GM10248 (cell line): ENCODE measurements around the gene SLX9.

Experiments
- CTCF ChIA-PET: fragments of 300-600 bp; sonication (Branson Sonifier 250); formaldehyde crosslinking; extraction: SDS; loops from one replicate; lab custom pipeline; 2021; ENCODE audit warnings: antibody characterized with exemption; lab: Yijun Ruan, JAX
- POLR2A ChIA-PET: fragments of 350-650 bp; sonication (Branson Sonifier 250); formaldehyde crosslinking; extraction: SDS; loops from one replicate; lab custom pipeline; 2020; ENCODE audit warnings: antibody characterized with exemption; lab: Yijun Ruan, JAX
- DNase-seq: peaks from one replicate; pipeline ENCODE4 v3.0.0; 2012; ENCODE audit errors: extremely low spot score
- CTCF ChIP-seq: IDR thresholded peaks from 2 replicates; pipeline ENCODE4 v1.5.1; 2012; ENCODE audit warnings: mild to moderate bottlenecking, low read depth; ENCODE audit errors: extremely low read depth, missing control alignments, control extremely low read depth

Gene SLX9

GRCh38 chr21:45001134-45002095, 61.6 kb downstream of the SLX9 start:
- no peak for TF ChIP-seq CTCF
- CTCF ChIA-PET: no interaction called here
- POLR2A ChIA-PET: no interaction called here
- no peak for DNase-seq

GRCh38 chr21:45002381-45003204, 62.8 kb downstream of the SLX9 start:
- no peak for DNase-seq
- no peak for TF ChIP-seq CTCF
- ChIA-PET CTCF (no interaction called here), POLR2A (no interaction called here)

- no peak for TF ChIP-seq CTCF
- POLR2A ChIA-PET: no interaction called here
- CTCF ChIA-PET: no interaction called here
- DNase-seq: no peak
Observed at GRCh38 chr21:45003331-45004058, 63.7 kb downstream of the SLX9 start.

GRCh38 chr21:45004059-45004422, 64.2 kb downstream of the SLX9 start:
- POLR2A ChIA-PET: no interaction called here

GRCh38 chr21:45004481-45005247, 64.8 kb downstream of the SLX9 start:
- no peak for DNase-seq
- ChIA-PET POLR2A (no interaction called here), CTCF (no interaction called here)
- TF ChIP-seq CTCF: no peak

More at GRCh38 chr21:45004059-45004422, 64.2 kb downstream of the SLX9 start:
- no peak for TF ChIP-seq CTCF
- CTCF ChIA-PET: no interaction called here
- no peak for DNase-seq
